ENCODE results near the gene GPC6.

GRCh38 chr13:93368296-93368695 is 141.7 kb downstream of the GPC6 start:
- TF ChIP-seq CTCF (IDR thresholded peaks at IDR 0.05) (no peak), EZH2 (IDR thresholded peaks at IDR 0.05; ENCODE audit: borderline replicate concordance, insufficient read depth, low read depth, low read length, poor library complexity, severe bottlenecking) (no peak)

All from B cell (primary cell).